ENCODE measurements around the gene CCDC197.

GRCh38 chr14:94029265-94029664, 32.2 kb downstream of the CCDC197 start:
- TF ChIP-seq CTCF (conservative IDR thresholded peaks at IDR 0.05), result no peak
- TF ChIP-seq ZFX (IDR thresholded peaks at IDR 0.05), result no peak

Data from C4-2B (cell line).